Endothelial cell of umbilical vein (primary cell): ENCODE data around the gene TICAM2.
A peak's percentile ranks its signal among the peaks of the same experiment; 100 is the strongest.

ENCODE experiments used
- POLR2A ChIP-seq: IDR thresholded peaks from 2 replicates; pipeline ENCODE4 v1.6.1; 2012; ENCODE audit warnings: low read depth, mild to moderate bottlenecking, control low read depth, low read length
- POLR2AphosphoS5 ChIP-seq: IDR thresholded peaks from 2 replicates; pipeline ENCODE4 v1.6.1; 2012; ENCODE audit warnings: low read depth, mild to moderate bottlenecking, control low read depth, low read length, moderate library complexity; ENCODE audit not compliant: insufficient read depth
- TF ChIP-seq, protein P1 (sequence below), 2 donors: IDR thresholded peaks; 1 replicate in 1 of 2; 2 replicates in 1 of 2; pipeline ENCODE4 v1.5.1; 2011; ENCODE audit warnings: low read length in 2 of 2, mild to moderate bottlenecking in 2 of 2, moderate library complexity in 2 of 2, control low read depth in 1 of 2, inconsistent platforms in 1 of 2, low read depth in 1 of 2; ENCODE audit not compliant: insufficient read depth in 1 of 2; ENCODE audit errors: extremely low read depth in 1 of 2

DNA sequence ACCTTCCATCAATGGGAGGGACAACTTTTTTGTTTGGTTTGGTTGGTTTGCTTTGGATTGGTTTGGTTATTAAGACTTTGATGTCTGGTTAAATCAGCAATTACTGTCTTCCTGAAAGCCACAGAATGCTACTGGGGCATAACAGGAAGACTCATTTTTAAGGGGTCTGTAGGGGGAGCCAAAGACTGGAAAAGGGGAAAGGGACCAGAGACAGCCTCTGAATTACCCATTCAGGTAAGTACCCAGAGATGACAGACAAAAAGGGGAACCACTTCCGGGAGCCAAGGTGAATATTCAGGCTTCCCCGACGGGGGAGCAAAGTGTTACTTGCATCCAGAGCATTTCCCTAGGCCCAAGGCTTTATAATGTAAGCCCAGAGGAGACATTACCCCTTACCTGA, 53.1 kb downstream of the TICAM2 start:
- TF ChIP-seq POLR2A: no peak
- TF ChIP-seq, protein P1, sequence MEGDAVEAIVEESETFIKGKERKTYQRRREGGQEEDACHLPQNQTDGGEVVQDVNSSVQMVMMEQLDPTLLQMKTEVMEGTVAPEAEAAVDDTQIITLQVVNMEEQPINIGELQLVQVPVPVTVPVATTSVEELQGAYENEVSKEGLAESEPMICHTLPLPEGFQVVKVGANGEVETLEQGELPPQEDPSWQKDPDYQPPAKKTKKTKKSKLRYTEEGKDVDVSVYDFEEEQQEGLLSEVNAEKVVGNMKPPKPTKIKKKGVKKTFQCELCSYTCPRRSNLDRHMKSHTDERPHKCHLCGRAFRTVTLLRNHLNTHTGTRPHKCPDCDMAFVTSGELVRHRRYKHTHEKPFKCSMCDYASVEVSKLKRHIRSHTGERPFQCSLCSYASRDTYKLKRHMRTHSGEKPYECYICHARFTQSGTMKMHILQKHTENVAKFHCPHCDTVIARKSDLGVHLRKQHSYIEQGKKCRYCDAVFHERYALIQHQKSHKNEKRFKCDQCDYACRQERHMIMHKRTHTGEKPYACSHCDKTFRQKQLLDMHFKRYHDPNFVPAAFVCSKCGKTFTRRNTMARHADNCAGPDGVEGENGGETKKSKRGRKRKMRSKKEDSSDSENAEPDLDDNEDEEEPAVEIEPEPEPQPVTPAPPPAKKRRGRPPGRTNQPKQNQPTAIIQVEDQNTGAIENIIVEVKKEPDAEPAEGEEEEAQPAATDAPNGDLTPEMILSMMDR (IDR thresholded peaks at IDR 0.05; ENCODE audit: extremely low read depth in 1 of 2, insufficient read depth in 1 of 2, low read depth in 1 of 2, low read length in 2 of 2): peak; percentile 6 to 28
- no peak for TF ChIP-seq POLR2AphosphoS5
